Measurements from ENCODE around the gene TAF1D.

TAF1D gene

GRCh38 chr11:93720522-93720921 lies 20.8 kb downstream of the TAF1D start:
- no peak for DNase-seq (ENCODE audit: low read depth in 2 of 2)

- no peak for DNase-seq (ENCODE audit: low read depth in 2 of 2)
Observed at GRCh38 chr11:93719310-93719709, 22.0 kb downstream of the TAF1D start.

GRCh38 chr11:93718057-93718563 lies 23.2 kb downstream of the TAF1D start:
- no peak for DNase-seq (ENCODE audit: low read depth in 2 of 2)

GRCh38 chr11:93717501-93717900 lies 23.8 kb downstream of the TAF1D start:
- DNase-seq (ENCODE audit: low read depth in 2 of 2): no peak

- no peak for DNase-seq (ENCODE audit: low read depth in 2 of 2)
Observed at GRCh38 chr11:93715797-93716396, 25.4 kb downstream of the TAF1D start.

- DNase-seq (ENCODE audit: low read depth in 2 of 2): no peak
Observed at GRCh38 chr11:93712678-93713077, 28.6 kb downstream of the TAF1D start.

- DNase-seq (ENCODE audit: low read depth in 2 of 2): no peak
Observed at GRCh38 chr11:93710239-93710638, 31.1 kb downstream of the TAF1D start.

GRCh38 chr11:93704237-93704636 lies 37.1 kb downstream of the TAF1D start:
- DNase-seq (ENCODE audit: low read depth in 2 of 2): no peak

GRCh38 chr11:93700830-93701229 lies 40.5 kb downstream of the TAF1D start:
- no peak for DNase-seq (ENCODE audit: low read depth in 2 of 2)

GRCh38 chr11:93697611-93698010 lies 43.7 kb downstream of the TAF1D start:
- no peak for DNase-seq (ENCODE audit: low read depth in 2 of 2)

- DNase-seq (ENCODE audit: low read depth in 2 of 2): no peak
Observed at GRCh38 chr11:93694557-93694956, 46.7 kb downstream of the TAF1D start.

- DNase-seq (ENCODE audit: low read depth in 2 of 2): no peak
Observed at GRCh38 chr11:93694109-93694508, 47.2 kb downstream of the TAF1D start.

- DNase-seq (ENCODE audit: low read depth in 2 of 2): no peak
Observed at GRCh38 chr11:93689240-93689639, 52.1 kb downstream of the TAF1D start.

- DNase-seq (ENCODE audit: low read depth in 2 of 2): no peak
Observed at GRCh38 chr11:93686812-93687211, 54.5 kb downstream of the TAF1D start.

- DNase-seq (ENCODE audit: low read depth in 2 of 2): no peak
Observed at GRCh38 chr11:93686226-93686625, 55.1 kb downstream of the TAF1D start.

All from stimulated activated CD8-positive, alpha-beta memory T cell treated with anti-CD3 and anti-CD28 coated beads, Interleukin-2, amount 100 ng/mL, for 1 hour (primary cell).